Pons (tissue), 1 donor: ENCODE results near the gene MACROD2.
"Not testable (repeated sequence)": the region's sequence is repeated elsewhere in the genome, so short reads cannot be mapped to it uniquely, and the experiment has no call there.

Experiments used
- DNase-seq: peaks from one replicate; pipeline ENCODE4 v3.0.0-alpha.2; 2016; ENCODE audit warnings: low spot score

The MACROD2 gene

DNA sequence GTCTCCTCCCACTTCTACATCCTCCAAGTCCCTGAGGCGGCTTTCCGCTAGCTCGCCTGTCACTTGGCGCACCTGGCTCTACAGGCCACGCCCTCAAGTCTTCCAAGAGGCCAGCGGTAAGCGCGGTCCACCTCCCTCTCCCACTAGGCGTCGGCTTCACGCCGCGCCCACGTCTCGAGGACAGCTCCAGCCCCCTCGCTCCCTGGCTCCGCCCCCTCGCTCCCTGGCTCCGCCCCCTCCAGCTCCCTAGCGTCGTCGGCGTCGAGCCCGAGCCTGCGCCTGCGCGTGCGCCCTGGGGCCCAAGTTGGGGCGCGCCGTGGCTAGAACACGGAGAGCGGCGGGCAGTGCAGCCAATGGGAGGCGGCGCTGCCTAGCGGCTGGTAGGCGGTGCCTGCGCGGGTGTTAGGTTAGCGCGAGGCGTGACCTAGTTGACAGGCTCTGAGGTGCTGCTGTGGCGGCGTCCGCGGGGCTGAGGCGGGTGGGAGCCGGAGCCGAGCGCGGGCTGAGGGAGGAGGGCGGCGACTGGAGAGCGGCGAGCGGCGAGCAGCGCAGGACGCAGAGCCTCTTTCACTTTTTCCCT lies at the start of gene MACROD2:
Gene MACROD2, plus strand, starts transcription at position 431 of the 580 bp plus-strand sequence.
- peak; percentile 93 for DNase-seq

DNA sequence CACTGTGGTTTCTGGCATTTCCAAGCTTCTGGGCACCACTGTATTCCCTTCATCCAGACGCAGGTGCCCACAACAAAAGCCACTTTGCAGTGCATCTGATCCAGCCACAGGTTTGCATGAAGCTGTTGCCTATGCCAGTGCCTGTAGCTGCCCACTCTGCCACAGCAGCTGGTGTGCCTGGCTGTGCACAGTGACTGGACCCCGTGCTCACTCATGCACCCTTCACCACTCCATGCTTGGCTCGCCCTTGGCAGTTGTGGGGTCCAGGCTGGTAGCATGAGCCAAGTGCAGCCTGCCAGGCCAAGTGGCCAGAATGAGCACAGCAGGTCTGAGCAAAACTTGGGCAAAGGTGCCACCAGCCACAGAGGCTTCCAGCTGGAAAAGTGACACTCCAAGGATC lies 47.6 kb upstream of the MACROD2 start:
- DNase-seq = no peak

DNA sequence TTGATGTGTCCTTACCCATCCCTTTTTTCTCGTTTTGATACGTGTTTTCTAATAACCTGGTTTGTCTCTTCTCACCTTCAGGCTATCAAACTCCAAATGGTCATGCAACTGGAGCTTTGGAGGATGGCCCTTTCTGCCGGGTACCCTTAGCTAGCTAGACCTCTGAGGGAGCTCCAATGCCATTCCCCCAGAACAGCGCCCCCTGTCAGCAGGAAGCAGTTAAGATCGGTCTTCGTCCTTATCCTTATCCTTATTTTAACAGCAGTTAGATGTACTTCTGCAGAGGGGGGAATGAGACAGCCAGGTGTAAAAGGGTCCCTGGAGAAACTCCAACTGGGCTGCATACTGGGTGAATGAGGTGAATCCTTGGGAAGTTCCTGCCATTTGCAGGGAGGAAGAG lies 42.1 kb upstream of the MACROD2 start:
- no peak for DNase-seq

DNA sequence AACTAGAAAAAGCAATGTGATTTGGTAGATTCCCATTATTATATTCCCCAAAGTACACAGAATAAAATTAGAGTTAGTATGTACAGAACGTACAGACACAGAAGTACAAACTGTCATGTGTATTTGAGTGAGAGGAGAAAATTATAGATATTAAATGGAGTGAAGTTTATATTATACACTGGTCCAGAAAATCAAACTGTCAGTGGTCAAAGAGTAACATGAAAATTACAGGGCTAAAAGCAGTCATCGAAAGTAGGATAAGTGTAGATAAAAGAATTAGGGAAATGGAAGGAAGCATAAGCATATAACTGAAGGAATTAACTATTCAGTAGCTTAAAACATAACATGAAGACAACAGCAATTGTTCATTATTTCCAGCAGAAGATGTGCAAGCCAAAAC lies 35.2 kb upstream of the MACROD2 start:
- no peak for DNase-seq

DNA sequence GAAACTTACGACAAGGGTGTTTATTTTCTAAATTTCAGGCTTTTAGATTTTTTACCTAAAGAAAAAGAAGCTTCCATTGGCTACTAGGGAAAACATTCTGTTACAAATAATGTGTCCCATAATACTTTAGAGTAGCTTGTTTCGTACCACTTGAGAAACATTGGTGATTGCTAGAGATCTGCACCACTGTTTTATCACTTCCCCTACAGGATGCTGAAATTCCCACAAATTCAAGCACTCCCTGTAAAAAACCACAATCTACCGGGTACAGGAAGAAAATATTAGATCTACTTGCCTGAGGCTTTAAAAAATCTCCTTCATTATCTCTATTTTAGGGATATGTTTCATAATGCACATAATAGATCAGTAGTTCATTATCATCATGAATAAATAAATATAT lies 34.8 kb upstream of the MACROD2 start:
- no peak for DNase-seq

DNA sequence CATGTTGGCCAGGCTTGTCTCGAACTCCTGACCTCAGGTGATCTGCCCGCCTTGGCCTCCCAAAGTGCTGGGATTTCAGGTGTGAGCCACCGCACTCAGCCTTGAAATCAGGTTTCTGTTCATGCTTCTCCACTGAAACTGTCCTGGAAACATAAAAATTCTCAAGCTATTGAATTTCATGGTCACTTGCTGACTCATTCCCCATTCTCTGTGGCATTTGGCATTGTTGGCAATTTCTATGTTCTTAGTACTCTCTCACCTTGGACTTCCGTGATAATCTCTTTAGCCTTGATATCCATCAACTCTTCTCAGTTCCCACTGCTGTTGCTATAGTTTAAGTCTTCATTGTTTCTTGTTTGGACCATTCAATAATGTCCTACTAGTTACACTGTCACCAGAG lies 11.1 kb upstream of the MACROD2 start:
- no peak for DNase-seq

DNA sequence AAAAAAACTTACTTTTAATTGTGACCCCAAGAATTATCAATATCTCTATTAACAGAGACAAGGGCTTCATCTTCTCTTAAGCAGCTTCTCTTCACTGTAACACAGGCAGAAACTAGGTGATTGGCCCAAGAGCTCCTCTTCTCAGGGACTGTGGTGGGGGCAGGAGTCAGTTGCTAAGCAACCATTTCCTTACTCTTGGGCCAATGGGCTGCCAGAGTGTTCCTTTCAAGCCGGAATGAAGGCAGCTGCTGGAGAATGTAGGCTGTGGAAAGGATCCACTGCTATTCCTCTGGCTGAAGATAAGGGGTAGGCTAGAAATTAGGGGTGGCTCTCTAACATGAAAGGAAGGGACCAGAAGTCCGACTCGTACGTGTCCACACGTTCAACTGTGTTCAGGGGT lies 4.9 kb upstream of the MACROD2 start, which contains the start of gene SEL1L2:
Gene SEL1L2, minus strand, starts transcription at position 150 of the 400 bp plus-strand sequence. Its CDS starts 80 bp downstream, at position 70.
- no peak for DNase-seq

DNA sequence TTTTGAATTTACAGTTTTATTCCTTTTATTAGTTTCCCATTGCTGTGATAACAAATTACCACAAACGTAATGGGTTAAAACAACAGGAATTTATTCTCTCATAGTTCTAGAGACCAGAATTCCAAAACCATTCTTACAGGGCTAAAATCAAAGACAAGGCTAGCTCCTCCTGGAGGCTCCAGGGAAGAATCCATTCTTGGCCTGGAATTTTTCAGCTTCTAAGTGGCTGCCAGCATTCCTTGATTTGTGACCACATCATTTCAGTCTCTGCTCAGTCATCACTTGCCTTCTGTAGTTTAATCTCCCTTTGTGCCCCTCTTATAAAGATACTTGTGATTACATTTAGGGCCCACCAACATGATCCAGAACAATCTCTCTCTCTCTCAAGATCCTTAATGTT lies 4.0 kb upstream of the MACROD2 start:
- DNase-seq = no peak

DNA sequence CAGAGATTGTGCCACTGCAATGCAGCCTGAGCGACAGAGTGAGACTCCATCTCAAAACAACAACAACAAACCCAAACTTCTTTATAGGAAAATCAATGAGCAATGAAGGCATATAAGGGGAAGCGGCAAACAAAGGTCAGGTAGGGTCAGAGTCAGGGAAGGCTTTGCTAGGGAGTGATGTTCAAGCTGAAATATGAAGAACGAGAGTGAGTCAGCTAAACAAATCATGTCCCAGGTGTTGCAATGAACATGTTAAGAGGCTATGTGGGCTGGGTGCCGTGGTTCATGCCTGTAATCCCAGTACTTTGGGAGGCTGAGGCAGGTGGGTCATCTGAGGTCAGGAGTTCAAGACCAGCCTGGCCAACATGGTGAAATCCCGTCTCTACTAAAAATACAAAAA lies 3.4 kb upstream of the MACROD2 start:
- DNase-seq = not testable (repeated sequence)

DNA sequence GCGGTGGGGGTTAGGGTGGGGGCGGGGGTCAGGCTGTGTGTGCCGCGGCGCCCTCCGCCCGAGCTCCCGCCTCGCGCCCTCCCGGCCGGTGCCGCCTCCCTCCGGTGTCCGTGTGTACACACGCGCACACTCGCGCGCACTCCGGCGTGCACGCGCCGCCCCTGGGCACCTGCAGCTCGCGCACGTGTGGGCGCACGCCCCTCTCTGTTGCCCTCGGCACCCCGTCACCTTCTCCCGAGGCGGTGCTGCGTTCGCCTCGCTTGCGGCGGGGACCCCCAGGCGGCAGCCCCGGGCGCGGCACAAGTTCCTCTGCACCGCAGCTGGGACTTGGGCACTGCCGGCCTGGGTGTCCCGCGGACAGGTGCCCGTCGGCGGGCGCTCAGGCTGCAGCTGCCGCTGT lies 525 bp downstream of the MACROD2 start:
- DNase-seq = peak; percentile 5

DNA sequence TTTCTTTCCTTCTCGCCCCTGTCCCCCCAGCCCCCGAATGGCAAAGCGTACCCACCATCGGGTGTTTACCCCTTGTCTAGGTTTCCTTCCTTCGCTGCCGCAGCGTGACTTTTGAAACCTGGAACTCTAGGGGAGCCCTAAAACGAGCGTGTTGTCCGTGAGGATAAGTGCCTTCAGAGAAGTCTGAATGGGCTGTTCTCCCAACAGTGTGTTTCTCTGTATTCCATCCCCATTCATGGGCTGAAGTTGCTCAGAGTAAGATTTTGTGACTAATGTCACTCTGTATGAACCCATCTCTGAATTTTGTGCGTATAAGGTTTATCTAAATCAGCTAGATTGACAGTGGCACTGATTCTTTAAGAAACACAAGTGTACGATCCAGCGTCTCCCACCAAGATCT lies 949 bp downstream of the MACROD2 start:
- peak; percentile 46 for DNase-seq

DNA sequence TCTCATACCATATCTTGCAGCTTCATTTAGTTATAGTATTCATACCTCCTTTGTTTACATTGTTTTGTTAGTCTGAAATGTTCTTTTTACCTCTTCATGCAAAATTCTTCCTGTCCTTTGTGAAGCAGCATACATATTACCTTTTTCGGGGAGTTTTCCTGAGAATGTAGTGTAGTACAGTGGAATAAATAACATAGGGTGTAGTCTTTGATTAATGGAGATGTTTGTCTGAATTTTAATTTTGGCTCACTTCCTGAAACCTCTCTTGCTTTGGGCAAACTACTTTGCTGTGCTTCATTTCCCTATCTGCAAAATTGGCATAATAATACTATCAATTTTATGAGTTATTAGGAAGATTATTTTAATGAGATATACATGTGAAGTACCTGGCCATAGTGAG lies 5.6 kb downstream of the MACROD2 start:
- DNase-seq = no peak

DNA sequence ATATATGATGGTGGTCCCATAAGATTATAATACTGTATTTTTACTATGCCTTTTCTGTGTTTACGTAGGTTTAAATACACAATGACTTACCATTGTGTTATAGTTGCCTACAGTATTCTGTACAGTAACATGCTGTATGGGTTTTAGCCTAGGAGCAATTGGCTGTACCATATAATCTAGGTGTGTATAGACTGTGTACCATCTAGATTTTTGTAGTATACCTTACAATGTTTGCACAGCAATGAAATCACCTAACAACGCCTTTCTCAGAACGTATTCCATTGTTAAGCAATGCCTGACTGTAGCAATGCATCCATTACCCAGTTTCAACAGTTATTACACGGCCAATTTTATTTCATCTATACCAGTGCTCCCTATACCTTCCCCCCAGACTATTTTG lies 10.7 kb downstream of the MACROD2 start:
- no peak for DNase-seq

DNA sequence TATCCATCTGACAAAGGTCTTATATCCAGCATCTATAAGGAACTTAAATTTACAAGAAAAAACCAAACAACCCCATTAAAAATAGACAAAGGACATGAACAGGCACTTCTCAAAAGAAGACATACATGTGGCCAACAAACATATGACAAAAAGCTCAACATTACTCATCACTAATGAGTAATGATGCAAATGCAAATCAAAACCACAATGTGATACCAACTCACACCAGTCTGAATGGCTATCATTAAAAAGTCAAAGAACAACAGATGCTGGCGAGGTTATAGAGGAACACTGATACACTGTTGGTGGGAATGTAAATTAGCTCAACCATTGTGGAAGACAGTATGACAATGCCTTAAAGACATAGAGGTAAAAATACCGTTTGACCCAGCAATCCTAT lies 13.9 kb downstream of the MACROD2 start:
- DNase-seq = no peak

DNA sequence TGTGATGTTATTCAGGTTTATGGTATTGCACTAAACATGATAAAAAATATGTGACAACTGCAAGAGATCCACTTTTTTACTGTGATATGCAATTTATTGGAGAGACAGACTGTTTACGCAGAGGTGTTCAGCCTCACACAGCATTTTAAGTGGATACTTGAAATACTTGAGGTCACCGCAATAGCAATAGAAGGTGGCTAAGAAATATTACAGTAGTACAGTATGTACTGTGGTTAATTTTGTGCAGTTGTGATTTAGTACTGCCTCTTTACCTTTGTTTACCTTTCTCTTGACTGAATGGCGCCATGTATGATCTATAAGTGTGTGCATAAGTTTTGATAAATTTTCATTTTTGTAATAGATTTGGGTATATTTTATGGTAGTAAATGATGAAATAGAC lies 17.4 kb downstream of the MACROD2 start:
- DNase-seq = no peak

DNA sequence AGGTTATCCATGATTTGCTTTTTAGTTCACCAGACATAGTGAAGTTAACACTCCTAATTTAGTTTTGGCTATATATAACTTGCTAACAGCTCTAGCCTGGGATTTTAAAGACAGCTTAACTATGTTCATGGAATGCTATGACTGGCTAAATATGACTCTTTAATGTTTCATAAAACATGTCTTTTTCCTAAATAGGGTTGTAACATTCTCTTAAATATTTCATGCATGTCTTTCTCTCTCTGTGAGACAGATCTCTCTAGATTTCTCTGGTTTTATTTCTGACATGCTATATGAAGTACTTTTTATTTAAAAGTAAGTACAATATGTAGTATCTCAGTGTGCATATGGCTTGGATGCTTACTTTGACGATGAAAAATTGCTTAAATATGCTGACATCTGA lies 35.7 kb downstream of the MACROD2 start:
- DNase-seq = no peak

DNA sequence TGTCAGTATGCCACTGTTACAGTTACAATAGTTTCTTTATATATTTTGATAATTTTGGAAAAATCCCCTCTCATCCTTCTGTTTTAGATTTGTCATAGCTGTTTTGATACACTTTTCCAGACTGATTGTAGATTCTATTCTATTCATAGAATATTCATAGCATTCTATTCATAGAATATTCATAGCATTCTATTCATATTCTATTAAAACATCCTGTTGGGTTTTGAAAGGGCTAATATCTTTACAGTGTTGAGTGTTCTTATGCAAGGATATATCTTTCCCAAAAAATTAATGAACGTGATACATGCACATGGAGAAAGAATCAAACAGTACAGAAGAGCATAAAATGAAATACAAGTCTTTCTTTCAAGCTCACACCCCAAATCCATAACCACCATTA lies 38.0 kb downstream of the MACROD2 start:
- DNase-seq = no peak

DNA sequence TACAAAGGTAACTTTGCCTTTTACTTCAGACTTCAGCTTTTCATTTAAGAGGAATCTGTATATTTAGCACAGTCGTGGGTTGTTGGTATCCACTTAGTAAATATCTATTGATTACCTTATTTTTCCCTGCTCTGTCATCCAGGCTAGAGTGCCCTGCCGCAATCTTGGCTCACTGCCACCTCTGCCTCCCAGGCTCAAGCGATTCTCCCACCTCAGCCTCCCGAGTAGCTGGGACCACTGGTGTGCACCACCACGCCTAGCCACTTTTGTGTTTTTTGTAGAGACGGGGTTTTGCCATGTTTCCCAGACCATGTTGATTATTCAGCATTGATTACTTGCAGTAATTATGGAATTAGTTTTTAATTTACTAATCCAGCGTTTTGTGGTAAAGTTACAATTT lies 41.3 kb downstream of the MACROD2 start:
- DNase-seq = no peak

DNA sequence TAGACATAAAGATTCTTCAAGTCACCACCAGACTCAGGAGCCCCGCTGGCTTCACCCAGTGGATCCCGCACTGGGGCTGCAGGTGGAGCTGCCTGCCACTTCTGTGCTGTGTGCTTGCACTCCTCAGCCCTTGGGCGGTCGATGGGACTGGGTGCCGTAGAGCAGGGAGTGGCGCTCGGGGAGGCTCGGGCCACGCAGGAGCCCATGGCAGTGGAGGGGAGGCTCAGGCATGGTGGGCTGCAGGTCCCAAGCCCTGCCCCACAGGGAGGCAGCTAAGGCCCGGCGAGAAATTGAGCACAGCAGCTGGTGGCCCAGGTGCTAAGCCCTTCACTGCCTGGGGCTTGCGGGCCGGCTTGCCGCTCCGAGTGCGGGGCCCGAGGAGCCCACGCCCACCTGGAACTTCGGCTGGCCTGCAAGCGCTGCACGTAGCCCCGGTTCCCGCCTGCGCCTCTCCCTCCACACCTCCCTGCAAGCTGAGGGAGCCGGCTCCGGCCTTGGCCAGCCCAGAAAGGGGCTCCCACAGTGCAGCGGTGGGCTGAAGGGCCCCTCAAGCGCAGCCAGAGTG lies 49.5 kb downstream of the MACROD2 start:
- DNase-seq = not testable (repeated sequence)

DNA sequence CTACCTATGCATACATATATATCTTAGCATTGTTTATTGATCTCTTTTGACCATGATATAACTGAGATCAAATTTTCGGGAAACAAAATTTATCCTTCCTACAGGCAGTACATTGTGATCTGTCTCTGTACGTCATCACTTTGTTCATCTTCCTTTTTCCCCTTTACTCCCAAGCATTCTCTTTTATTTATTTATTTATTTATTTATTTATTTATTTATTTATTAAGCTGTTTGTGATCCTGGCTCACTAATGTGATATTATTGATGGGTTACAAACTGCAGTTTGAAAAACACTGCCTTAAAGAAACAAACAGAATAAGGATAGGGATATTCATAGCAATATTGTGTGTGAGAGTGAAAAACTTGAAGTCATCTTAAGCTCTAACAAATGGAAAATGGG lies 51.2 kb downstream of the MACROD2 start:
- no peak for DNase-seq

DNA sequence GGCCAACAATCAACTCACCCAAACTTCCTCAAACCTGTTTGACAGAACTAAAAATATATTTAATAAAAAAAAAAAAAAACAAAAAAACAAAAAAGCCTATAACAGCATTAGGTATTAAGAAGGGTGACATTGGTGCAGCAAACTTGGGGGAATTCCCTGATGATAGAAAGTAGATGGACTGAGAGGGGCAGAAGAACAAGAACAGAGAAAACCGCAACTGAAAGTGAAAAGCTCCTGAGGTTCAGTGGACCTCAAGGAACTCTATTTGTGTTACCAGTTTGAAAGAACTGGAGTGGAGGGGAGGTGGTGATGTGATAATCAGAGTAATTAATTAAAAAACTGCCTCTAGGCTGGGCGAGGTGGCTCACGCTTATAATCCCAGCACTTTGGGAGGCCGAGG lies 53.8 kb downstream of the MACROD2 start:
- no peak for DNase-seq

DNA sequence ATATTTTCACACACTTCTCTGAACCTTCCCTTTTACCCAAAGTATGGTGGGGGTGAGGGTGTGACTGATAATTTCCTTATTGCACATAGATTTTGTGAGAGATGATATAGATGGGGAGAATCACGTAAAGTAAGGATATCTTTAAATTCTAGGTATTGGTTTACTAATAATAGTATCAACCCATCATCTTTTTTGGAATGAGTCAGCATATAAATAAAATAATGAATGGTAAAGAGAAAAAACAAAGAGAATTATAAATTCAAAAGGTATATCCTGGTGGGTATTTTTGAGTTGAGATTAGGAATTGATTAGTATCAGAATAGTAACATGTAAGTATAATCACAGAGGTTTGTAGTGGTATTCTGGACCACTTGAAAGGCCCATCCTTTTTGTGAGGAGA lies 56.1 kb downstream of the MACROD2 start:
- no peak for DNase-seq

DNA sequence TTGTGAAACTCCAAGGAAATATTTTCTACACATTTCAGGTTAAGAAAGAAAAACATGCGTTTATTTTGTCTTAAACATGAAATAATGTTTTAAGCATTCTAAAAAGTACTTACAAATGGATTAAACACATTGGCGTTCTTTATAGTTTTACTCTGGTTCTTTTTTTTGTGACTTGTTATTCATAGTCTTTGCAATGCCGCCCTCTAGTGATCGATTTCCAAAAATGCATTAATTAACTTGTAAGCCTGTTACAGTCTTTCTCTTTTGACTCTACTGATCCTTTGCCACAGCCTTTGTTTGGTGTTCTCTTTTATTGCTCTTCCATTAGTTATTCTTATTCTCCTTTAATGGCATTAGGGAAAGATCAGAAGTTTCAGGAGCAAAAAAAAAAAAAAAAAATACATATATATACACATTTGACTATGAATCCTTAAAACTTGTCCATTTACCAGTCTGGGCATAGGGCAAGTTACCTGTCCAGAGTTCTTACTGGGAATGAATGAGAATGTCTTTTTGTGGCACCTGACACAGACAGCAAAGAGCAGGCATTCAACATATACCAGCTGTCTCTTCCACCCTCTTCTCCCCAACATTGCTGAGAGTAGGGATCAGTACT lies 59.9 kb downstream of the MACROD2 start:
- peak; percentile 90 for DNase-seq

DNA sequence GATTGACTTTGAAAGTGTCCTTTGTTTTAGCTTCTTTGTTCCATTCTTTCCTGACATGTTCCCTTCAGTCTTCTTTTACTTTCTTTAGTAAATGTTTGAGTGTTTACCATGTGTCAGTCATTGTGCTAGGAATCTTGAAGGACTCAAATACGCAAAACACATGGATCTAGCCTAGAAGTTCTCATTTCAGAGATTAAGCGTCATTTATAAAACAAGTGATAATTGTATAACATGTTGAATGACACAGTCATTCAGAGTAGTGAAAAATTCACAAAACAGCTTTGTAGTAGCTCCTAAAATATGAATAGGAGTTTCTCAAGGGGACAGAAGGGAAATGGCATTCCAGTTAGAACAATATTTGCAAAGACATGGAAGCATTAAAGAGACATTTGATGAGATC lies 66.9 kb downstream of the MACROD2 start:
- no peak for DNase-seq
